HG03139 (cell line): ENCODE results near the gene TEX48.

Experiments used
- ATAC-seq: cut with Tn5 transposase; IDR thresholded peaks from one replicate; pipeline ENCODE4 v1.9.1; 2021; ENCODE audit not compliant: unreplicated experiment

TEX48 gene

DNA sequence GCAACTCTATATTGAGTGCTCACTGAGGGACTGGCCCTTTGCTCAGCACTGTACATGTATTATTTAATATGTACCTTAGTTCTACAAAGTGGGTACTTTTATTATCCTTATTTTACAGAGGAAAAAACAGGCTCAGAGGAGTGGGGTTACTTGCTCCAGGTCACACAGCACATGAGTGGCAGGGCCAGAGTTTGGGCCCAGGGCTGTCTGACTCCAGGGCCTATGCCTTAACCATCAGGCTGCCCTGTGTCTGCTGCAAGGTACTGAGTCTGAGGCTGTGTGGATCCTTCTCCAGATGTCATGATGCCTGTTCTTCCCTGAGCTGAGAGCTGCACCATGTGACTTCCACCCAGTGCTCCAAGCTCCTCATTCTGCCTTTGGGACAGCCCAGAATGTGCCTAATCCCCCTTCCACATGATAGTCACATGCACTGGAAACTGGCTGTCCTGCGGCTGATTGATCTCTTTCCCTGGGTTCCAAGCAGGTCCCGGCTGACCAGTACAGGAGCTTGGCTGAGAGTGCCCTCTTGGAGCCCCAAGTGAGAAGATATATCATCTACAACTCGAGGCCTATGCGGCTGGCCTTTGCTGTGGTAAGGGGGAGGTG is 55.5 kb downstream of the TEX48 start:
- ATAC-seq = no peak

DNA sequence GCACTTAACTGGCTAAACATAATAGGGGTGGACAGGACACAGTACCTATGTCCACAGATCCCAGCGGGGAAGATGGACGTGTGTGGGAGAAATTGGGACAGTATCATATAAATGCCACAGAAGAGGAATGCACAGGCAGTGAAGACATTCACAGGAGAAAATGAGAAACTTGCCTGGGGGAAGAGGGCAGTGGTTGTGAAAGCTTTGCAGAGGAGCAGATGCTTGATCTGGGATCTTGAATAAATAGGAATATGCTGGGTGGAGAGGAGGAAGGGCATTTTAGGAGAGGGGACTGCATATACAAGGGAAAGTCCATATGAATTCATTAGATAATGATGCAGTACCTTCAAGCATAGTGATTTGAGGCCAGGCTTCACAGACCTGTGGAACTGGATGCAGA is 57.3 kb downstream of the TEX48 start:
- ATAC-seq = no peak

DNA sequence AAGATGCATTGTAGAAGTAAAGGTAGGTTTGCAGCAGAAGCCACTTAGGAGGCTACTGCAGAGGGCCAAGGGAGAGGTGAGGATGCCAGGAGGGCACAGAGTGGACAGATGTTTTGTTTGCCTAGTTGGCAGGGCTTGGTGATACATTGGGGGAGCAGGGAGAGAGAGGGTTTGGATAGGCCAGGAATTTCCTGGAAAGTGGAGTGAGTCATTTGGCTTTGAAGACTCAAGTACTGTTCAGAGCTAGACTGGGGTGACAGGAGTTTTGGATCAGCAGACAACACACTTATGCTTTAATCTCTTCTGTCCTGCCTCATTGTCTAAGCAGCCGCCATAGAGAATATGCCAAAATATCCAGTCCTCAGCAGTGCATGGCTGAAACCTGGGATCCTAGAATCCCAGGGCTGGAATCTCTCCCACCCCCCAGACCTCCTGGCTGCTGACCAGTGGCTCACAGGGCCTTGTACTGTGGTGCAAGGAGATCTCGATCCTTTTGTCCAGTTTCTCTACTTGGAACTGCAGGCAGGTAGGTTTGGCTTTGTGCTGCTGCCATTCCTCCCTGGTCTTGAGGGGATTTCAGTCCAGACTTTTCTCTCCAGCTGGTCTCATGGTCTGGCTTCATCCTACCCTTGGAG is 59.9 kb downstream of the TEX48 start:
- no peak for ATAC-seq

DNA sequence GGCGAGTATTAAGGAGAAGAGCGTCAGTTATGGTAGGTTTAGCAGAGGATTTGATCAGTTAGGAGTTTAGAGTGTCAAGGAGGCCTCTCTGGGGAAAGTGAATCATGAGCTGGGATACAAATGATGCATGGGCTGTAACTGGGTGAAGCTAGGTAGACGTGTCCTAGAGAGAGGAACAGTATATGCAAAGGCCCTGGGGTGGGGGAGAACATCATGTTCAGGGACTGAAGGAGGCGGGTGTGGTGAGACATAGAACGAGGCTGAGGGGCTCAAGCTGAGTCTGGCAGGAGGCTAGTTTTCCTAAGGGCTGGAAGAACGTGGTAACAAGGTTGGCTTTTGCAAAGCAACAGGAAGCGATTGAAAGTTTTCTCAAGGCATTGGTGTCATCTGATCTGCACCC is 60.4 kb downstream of the TEX48 start:
- no peak for ATAC-seq

DNA sequence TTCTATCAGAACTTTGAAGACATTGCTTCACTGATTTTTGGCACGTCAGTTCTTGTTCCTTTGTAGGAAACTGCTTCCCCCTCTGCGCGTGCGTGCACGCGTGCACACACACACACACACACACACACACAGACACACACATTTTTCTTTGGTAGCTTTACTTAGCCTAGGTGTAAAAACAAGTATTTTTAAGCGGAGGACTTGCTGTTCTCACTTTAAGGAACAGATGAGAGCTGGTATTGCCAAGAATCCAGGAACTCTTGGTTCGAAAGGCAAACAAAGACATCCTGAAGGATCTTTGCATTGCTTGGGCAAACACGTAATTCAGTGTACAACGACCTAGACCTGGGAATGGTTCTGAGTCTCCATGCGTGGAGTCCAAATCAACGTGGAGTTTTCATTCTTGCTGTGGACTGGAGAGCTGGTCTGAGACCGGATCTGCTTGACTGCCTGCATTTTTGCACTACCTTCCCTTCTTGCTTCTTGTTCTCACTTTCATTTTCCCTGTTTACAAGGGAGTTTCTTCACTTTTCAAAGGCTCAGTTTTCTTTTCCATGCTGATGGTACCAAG is 62.7 kb downstream of the TEX48 start:
- peak; percentile 38 for ATAC-seq

DNA sequence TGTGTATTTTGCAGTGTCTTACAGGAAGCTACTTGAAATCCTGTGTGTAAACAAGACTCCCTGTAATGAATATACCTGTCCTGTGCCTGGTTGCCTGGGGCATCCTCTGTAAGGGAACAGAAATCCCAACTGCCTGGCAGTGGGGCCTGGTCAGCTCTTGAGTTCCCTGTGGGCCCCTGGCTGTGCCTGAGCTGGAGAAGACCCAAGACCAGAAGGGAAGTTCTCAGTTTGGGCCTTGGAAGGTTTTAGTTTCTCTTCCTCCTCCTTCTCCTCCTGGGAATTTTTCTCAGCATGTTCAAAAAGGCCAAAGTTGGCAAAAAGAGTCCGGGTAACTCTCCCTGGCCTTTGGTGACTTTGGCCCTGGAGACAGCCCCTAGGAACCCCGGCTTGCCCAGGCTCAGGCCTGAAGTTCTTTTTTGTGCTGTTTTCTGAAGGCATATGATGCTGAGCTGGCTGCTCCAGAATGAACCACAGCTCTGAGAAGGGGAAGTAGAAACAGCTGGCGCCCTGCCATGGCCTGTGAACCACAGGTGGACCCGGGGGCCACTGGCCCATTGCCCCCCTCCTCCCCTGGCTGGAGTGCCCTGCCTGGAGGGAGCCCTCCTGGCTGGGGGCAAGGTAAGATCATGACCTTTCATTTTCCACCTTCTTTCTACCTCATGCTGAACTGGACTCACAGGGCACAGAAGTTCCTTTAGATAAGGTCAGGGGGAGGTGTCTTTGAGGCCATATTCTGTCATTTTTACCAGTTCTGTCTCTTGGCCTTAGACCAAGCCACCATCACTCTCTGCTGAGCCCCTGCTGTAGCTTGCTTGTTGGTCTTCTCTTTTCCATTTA is 65.1 kb downstream of the TEX48 start:
- ATAC-seq = peak; percentile 64
